ENCODE measurements around the gene DIPK1A. TPM values are rescaled to one million over a fixed set of nuclear protein-coding genes. Genes with fewer than 3 reads are reported as not detected.
A peak's percentile ranks its signal among the peaks of the same experiment; 100 is the strongest.

The DIPK1A gene
- polyA plus RNA-seq, 2 of the 4 experiments (the other 2 are of a cell fraction), result 12.4 to 21.1 TPM

GRCh38 chr1:92958203-92958970 lies 2.9 kb downstream of the DIPK1A start:
- no peak for TF ChIP-seq ZNF302 (CRISPR knock-in tag; IDR thresholded peaks at IDR 0.05)
- TF ChIP-seq MAZ (IDR thresholded peaks at IDR 0.05; ENCODE audit: borderline replicate concordance, low read depth, low read length), result no peak
- TF ChIP-seq CTCF (IDR thresholded peaks at IDR 0.05), result no peak
- TF ChIP-seq POLR2A (IDR thresholded peaks at IDR 0.05; ENCODE audit: low read length), result no peak
- TF ChIP-seq CHD2 (IDR thresholded peaks at IDR 0.05; ENCODE audit: low read length, partially characterized antibody), result no peak
- no peak for TF ChIP-seq PBX3 (IDR thresholded peaks at IDR 0.05)
- no peak for TF ChIP-seq CEBPB (IDR thresholded peaks at IDR 0.05)
- no peak for TF ChIP-seq ZFP36 (IDR thresholded peaks at IDR 0.05; ENCODE audit: borderline replicate concordance, partially characterized antibody)
- no peak for TF ChIP-seq FOSL2 (IDR thresholded peaks at IDR 0.05)
- no peak for TF ChIP-seq FOSL2 (CRISPR knock-in tag; IDR thresholded peaks at IDR 0.05)
- no peak for TF ChIP-seq FOSB (CRISPR knock-in tag; IDR thresholded peaks at IDR 0.05)
- TF ChIP-seq CBX2 (IDR thresholded peaks at IDR 0.05; ENCODE audit: borderline replicate concordance, low read depth), result no peak
- TF ChIP-seq MYC (IDR thresholded peaks at IDR 0.05; ENCODE audit: borderline replicate concordance, low read length), result no peak
- TF ChIP-seq HOXB5 (CRISPR knock-in tag; IDR thresholded peaks at IDR 0.05), result no peak
- TF ChIP-seq PHF8 (IDR thresholded peaks at IDR 0.05; ENCODE audit: borderline replicate concordance, low read depth), result no peak
- no peaks in the 10 kb centered on the region for H3K9me3 ChIP-seq
- 0 out of 6 replicates have a peak overlapping the region, but pooled peaks of 1 of the 2 experiments have one; percentile 24 for H3K27ac ChIP-seq
- DNase-seq (ENCODE audit: low read depth in 1 of 2, low spot score in 1 of 2), result no peak
- peak overlapping the region; percentile 2; the same call in 1 of the 3 replicates for H3K4me2 ChIP-seq
- ChIA-PET CTCF (interaction anchor here (0.7 to 8.8 kb wide), 5 partner anchors 9 to 288 kb away, joined by 3 to 130 read pairs (median 3); no protein-coding TSS in a partner anchor), POLR2A (no interaction called here)
- ATAC-seq, result no peak
- H3K4me3 ChIP-seq, result no peak overlapping the region
- peaks cover 30% of the 10 kb centered on the region for H3K4me1 ChIP-seq
- no peak for FAIRE-seq
- WGBS (ENCODE audit: missing lambda C conversion rate), result 72% methylated on average over 1 of the region's 1 CpG

- no peak for FAIRE-seq
- ChIA-PET CTCF (interaction anchor here (1.1 to 8.8 kb wide), 4 partner anchors 37 to 100 kb away, joined by 3 to 130 read pairs (median 6); no protein-coding TSS in a partner anchor), POLR2A (no interaction called here)
- ATAC-seq, result no peak
- H3K4me3 ChIP-seq, result no peak overlapping the region
- DNase-seq (ENCODE audit: low read depth in 1 of 2, low spot score in 1 of 2), result no peak
- H3K9me3 ChIP-seq, result no peaks in the 10 kb centered on the region
- peaks cover 33% of the 10 kb centered on the region for H3K4me1 ChIP-seq
- 72% methylated on average over 5 of the region's 5 CpGs for WGBS (ENCODE audit: missing lambda C conversion rate)
- peak overlapping the region in 1 of 2 experiments; percentile 39; a peak in 1 of 6 replicates for H3K27ac ChIP-seq
- 0 out of 3 replicates have a peak overlapping the region, but pooled peaks have one; percentile 7 for H3K4me2 ChIP-seq
- no peak for TF ChIP-seq USF2 (IDR thresholded peaks at IDR 0.05)
- TF ChIP-seq REST (IDR thresholded peaks at IDR 0.05), result no peak
- TF ChIP-seq RAD21 (conservative IDR thresholded peaks at IDR 0.05 in 1 of 2, IDR thresholded peaks at IDR 0.05 in 1 of 2), result no peak
- TF ChIP-seq CBX2 (IDR thresholded peaks at IDR 0.05; ENCODE audit: borderline replicate concordance, low read depth), result no peak
- TF ChIP-seq ZC3H11A (IDR thresholded peaks at IDR 0.05), result no peak
- TF ChIP-seq KDM1A (IDR thresholded peaks at IDR 0.05; ENCODE audit: low read depth), result no peak
- no peak for TF ChIP-seq TFCP2L1 (CRISPR knock-in tag; IDR thresholded peaks at IDR 0.05)
- no peak for TF ChIP-seq CTCF (IDR thresholded peaks at IDR 0.05)
- no peak for TF ChIP-seq FOXS1 (CRISPR knock-in tag; IDR thresholded peaks at IDR 0.05)
- TF ChIP-seq BCL3 (IDR thresholded peaks at IDR 0.05), result no peak
These were observed 4.1 kb downstream of the DIPK1A start for GRCh38 chr1:92957030-92957734.
